HEK293 (cell line): ENCODE measurements around the gene UBE2J2.

Source experiments
- CTCF ChIA-PET: fragments of 350-600 bp; formaldehyde crosslinking; extraction: SDS; loops from one replicate; lab custom pipeline; 2021; ENCODE audit warnings: antibody characterized with exemption; lab: Yijun Ruan, JAX
- POLR2A ChIA-PET: fragments of 300-600 bp; formaldehyde crosslinking; extraction: SDS; loops from one replicate; lab custom pipeline; 2020; ENCODE audit warnings: antibody characterized with exemption, inconsistent platforms; lab: Yijun Ruan, JAX
- H3K27ac ChIP-seq: fragments of 200-500 bp; sonication (Bioruptor generic); 2 replicates; pipeline ENCODE4 v1.5.1; 2014; ENCODE audit warnings: low read depth, low read length, control low read depth, inconsistent platforms; ENCODE audit errors: extremely low read depth
- H3K36me3 ChIP-seq, 2 experiments: fragments of 200-500 bp in 1 of 2; sonication (Bioruptor generic) in 1 of 2; 1 replicate in 1 of 2; 2 replicates in 1 of 2; pipeline ENCODE4 v1.5.1; 2014 to 2017; ENCODE audit warnings: inconsistent platforms in 2 of 2, low read length in 2 of 2; ENCODE audit not compliant: control insufficient read depth in 2 of 2, insufficient read depth in 1 of 2
- H3K4me1 ChIP-seq: fragments of 200-500 bp; sonication (Bioruptor generic); 2 replicates; pipeline ENCODE4 v1.5.1; 2014; ENCODE audit warnings: mild to moderate bottlenecking, low read length, inconsistent platforms; ENCODE audit not compliant: control insufficient read depth, insufficient read depth
- H3K4me3 ChIP-seq: 2 replicates; pipeline ENCODE4 v1.5.1; 2011; ENCODE audit warnings: low read depth, mild to moderate bottlenecking, control low read depth, low read length, moderate library complexity
- H3K9me3 ChIP-seq: fragments of 200-500 bp; sonication (Bioruptor generic); 2 replicates; pipeline ENCODE4 v1.5.1; 2014; ENCODE audit warnings: low read depth, low read length, inconsistent platforms; ENCODE audit not compliant: control insufficient read depth, insufficient read depth
- EGR2 ChIP-seq: fragments of 450-650 bp; formaldehyde crosslinking; IDR thresholded peaks from 2 replicates; pipeline ENCODE4 v1.5.1; 2016; ENCODE audit warnings: low read depth, missing biosample characterization, missing genetic modification characterization
- GLI4 ChIP-seq: fragments of 450-650 bp; formaldehyde crosslinking; IDR thresholded peaks from 2 replicates; pipeline ENCODE4 v1.5.1; 2016; ENCODE audit warnings: missing biosample characterization, missing genetic modification characterization
- GLIS2 ChIP-seq: fragments of 450-650 bp; formaldehyde crosslinking; IDR thresholded peaks from 2 replicates; pipeline ENCODE4 v1.5.1; 2016; ENCODE audit warnings: missing biosample characterization, missing genetic modification characterization
- MEIS1 ChIP-seq: sonication (generic); formaldehyde crosslinking; IDR thresholded peaks from 2 replicates; pipeline ENCODE4 v1.8.1; 2022; ENCODE audit warnings: missing genetic modification reagents, mild to moderate bottlenecking, borderline replicate concordance
- ZBTB7A ChIP-seq: fragments of 450-650 bp; formaldehyde crosslinking; IDR thresholded peaks from 2 replicates; pipeline ENCODE4 v1.5.1; 2016; ENCODE audit warnings: low read depth, missing biosample characterization, missing genetic modification characterization
- ZNF239 ChIP-seq: fragments of 450-650 bp; formaldehyde crosslinking; IDR thresholded peaks from 2 replicates; pipeline ENCODE4 v1.5.1; 2016; ENCODE audit warnings: missing biosample characterization, missing genetic modification characterization
- ZNF311 ChIP-seq: fragments of 450-650 bp; formaldehyde crosslinking; IDR thresholded peaks from 2 replicates; pipeline ENCODE4 v1.5.1; 2017; ENCODE audit warnings: missing biosample characterization, missing genetic modification characterization, borderline replicate concordance
- ZNF350 ChIP-seq: fragments of 450-650 bp; formaldehyde crosslinking; IDR thresholded peaks from 2 replicates; pipeline ENCODE4 v1.5.0; 2017; ENCODE audit warnings: missing biosample characterization, mild to moderate bottlenecking, missing genetic modification characterization
- ZNF473 ChIP-seq: fragments of 450-650 bp; formaldehyde crosslinking; IDR thresholded peaks from 2 replicates; pipeline ENCODE4 v1.5.1; 2017; ENCODE audit warnings: missing biosample characterization, missing genetic modification characterization
- ZNF514 ChIP-seq: fragments of 450-650 bp; formaldehyde crosslinking; IDR thresholded peaks from 2 replicates; pipeline ENCODE4 v1.5.1; 2016; ENCODE audit warnings: missing biosample characterization, missing genetic modification characterization
- ZNF530 ChIP-seq: fragments of 450-650 bp; formaldehyde crosslinking; IDR thresholded peaks from 2 replicates; pipeline ENCODE4 v1.5.1; 2016; ENCODE audit warnings: low read depth, missing biosample characterization, missing genetic modification characterization
- ZNF629 ChIP-seq: fragments of 450-650 bp; formaldehyde crosslinking; IDR thresholded peaks from 2 replicates; pipeline ENCODE4 v1.5.1; 2017; ENCODE audit warnings: missing biosample characterization, missing genetic modification characterization
- ZNF747 ChIP-seq: fragments of 450-650 bp; formaldehyde crosslinking; IDR thresholded peaks from 2 replicates; pipeline ENCODE4 v1.5.1; 2016; ENCODE audit warnings: missing biosample characterization, missing genetic modification characterization
- TF ChIP-seq, protein P1 (sequence below): fragments of 450-650 bp; formaldehyde crosslinking; IDR thresholded peaks from 2 replicates; pipeline ENCODE4 v1.5.1; 2017; ENCODE audit warnings: missing biosample characterization, mild to moderate bottlenecking, missing genetic modification characterization, moderate library complexity
- TF ChIP-seq, protein P2 (sequence below): fragments of 450-650 bp; formaldehyde crosslinking; IDR thresholded peaks from 2 replicates; pipeline ENCODE4 v1.5.1; 2016; ENCODE audit warnings: missing biosample characterization, missing genetic modification characterization, borderline replicate concordance
- TF ChIP-seq, protein P3 (sequence below): fragments of 450-650 bp; formaldehyde crosslinking; IDR thresholded peaks from 2 replicates; pipeline ENCODE4 v1.5.1; 2016; ENCODE audit warnings: missing biosample characterization, missing genetic modification characterization
- TF ChIP-seq, protein P4 (sequence below): IDR thresholded peaks from 2 replicates; pipeline ENCODE4 v1.6.1; 2011; ENCODE audit warnings: mild to moderate bottlenecking, low read depth, low read length, borderline replicate concordance

Gene UBE2J2

DNA sequence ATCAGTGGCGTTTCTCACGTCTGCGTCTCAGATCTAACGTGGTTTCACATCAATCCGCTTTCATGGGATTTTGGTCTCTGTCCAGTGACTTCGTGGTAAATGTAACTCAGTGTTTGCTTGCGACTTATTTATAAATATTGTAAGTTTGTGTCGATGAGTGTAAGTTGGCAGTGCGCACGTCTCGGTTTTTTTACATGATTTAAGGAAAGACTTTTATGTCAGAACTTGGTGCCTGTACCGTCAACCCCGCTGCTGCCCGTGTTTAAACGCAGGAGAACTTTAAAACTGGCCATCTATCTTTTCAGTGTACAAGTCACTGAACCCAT is 40.1 kb downstream of the UBE2J2 start (continued):
- TF ChIP-seq, protein P1, sequence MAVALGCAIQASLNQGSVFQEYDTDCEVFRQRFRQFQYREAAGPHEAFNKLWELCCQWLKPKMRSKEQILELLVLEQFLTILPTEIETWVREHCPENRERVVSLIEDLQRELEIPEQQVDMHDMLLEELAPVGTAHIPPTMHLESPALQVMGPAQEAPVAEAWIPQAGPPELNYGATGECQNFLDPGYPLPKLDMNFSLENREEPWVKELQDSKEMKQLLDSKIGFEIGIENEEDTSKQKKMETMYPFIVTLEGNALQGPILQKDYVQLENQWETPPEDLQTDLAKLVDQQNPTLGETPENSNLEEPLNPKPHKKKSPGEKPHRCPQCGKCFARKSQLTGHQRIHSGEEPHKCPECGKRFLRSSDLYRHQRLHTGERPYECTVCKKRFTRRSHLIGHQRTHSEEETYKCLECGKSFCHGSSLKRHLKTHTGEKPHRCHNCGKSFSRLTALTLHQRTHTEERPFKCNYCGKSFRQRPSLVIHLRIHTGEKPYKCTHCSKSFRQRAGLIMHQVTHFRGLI (tag by site-specific recombination) = no peak

DNA sequence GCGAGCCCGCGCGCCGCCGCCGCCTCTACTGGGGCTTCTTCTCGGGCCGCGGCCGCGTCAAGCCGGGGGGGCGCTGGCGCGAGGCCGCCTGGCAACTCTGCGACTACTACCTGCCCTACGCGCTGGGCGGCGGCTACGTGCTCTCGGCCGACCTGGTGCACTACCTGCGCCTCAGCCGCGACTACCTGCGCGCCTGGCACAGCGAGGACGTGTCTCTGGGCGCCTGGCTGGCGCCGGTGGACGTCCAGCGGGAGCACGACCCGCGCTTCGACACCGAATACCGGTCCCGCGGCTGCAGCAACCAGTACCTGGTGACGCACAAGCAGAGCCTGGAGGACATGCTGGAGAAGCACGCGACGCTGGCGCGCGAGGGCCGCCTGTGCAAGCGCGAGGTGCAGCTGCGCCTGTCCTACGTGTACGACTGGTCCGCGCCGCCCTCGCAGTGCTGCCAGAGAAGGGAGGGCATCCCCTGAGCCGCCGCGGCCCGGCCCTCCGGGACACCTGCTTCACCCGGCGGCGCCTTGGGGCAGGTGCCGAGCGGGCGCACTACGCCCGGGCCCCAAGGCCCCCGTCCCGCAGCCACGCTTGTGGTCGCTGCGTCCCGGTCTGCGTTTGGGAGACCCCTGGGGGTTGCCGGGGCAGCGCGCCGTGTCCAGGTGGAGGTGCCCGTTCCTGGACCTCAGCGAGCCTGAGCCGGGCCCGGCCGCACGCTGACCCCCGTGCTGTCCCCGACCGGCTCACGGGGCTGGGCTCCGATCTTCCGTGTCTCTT is 40.7 kb downstream of the UBE2J2 start:
- ChIA-PET CTCF (no interaction called here), POLR2A (no interaction called here)
- Histone ChIP-seq H3K9me3 (no peaks in the 10 kb centered on the region), H3K27ac (peak overlapping the region; percentile 90; the same call in 1 of the 2 replicates), H3K36me3 (peaks cover 0 to 31% of the 10 kb centered on the region in 2 experiments; a peak in 1 of 3 replicates), H3K4me3 (no peak overlapping the region), H3K4me1 (no peaks in the 10 kb centered on the region; the same call in 1 of the 2 replicates)
- no peak for TF ChIP-seq ZNF514 (tag by site-specific recombination)
- no peak for TF ChIP-seq EGR2 (tag by site-specific recombination)
- no peak for TF ChIP-seq ZNF311 (tag by site-specific recombination)
- TF ChIP-seq ZNF629 (tag by site-specific recombination) = no peak
- TF ChIP-seq GLI4 = no peak
- no peak for TF ChIP-seq GLIS2 (tag by site-specific recombination)

DNA sequence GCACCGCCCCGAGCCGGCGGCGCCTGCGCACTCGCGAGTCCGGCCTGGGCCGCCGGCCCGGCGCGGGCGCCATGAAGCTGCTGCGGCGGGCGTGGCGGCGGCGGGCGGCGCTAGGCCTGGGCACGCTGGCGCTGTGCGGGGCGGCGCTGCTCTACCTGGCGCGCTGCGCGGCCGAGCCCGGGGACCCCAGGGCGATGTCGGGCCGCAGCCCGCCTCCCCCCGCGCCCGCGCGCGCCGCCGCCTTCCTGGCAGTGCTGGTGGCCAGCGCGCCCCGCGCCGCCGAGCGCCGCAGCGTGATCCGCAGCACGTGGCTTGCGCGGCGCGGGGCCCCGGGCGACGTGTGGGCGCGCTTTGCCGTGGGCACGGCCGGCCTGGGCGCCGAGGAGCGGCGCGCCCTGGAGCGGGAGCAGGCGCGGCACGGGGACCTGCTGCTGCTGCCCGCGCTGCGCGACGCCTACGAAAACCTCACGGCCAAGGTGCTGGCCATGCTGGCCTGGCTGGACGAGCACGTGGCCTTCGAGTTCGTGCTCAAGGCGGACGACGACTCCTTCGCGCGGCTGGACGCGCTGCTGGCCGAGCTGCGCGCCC is 41.4 kb downstream of the UBE2J2 start, which contains the start of gene B3GALT6:
Gene B3GALT6, plus strand, starts transcription at position 30 of the 588 bp plus-strand sequence. Its CDS starts 42 bp downstream, at position 72.
- POLR2A ChIA-PET = no interaction called here

DNA sequence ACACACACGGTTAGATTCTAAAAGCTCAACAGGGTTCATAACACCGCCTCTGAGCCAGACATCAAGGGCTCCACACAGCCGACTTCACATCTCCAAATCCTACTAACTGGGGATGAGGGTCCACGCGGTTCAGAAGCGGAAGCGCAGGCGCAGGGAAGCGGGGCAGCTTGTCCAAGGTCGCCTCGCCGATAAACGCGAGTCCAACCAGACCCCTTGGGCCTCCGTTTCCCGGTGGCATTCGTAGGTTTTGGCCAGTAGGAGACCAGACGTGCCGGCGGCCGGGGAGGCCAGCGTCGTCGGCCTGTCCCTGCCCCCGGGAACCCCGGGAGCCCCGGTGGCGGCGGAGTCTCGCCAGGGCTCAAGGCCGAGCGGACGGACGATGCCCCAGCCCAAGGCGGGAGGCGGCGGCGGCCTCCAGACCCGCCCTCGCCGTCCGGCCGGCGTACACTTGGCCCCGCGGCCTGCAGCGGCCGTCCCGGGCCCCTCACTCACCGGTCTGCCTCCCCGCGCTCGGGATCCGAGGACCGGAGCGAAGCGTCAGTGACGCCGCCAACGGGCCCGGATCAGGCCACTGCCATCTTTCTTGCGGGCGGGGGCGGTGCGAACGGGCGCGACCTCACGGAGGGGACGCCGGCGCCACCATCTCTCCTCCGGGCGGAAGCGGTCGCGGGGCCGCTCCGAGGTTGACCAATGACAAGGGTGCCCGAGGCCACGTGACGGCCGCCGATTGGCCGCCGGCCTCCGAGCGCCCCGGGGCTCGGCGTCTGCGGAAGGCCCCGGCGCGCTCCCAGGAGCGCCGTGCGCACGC is 42.0 kb downstream of the UBE2J2 start, which contains the start of gene SDF4:
Gene SDF4, minus strand, starts transcription at position 602 of the 808 bp plus-strand sequence. CDS start 3,229 bp downstream, outside the sequence.
- peak within 1 kb of the TSS; percentile 90 for H3K27ac ChIP-seq
- H3K4me3 ChIP-seq = peak within 1 kb of the TSS; percentile 81
- ChIA-PET POLR2A (interaction anchor here (0.8 to 1.5 kb wide), 4 partner anchors 24 to 152 kb away, joined by 3 to 5 read pairs (median 3); partner anchors contain the start of gene AURKAIP1), CTCF (interaction anchor here (0.5 to 1.8 kb wide), 6 partner anchors 13 to 168 kb away, joined by 3 to 20 read pairs (median 4); no protein-coding TSS in a partner anchor)
- no peaks in the 10 kb centered on the region; the same call in 1 of the 2 replicates for H3K4me1 ChIP-seq
- H3K9me3 ChIP-seq = no peaks in the 10 kb centered on the region
- H3K36me3 ChIP-seq = peaks cover 0 to 44% of the 10 kb centered on the region in 2 experiments; a peak in 1 of 3 replicates
- TF ChIP-seq ZNF311 (tag by site-specific recombination) = no peak
- TF ChIP-seq ZNF530 (tag by site-specific recombination) = no peak
- TF ChIP-seq ZBTB7A (tag by site-specific recombination) = peak; percentile 50; the same call in 1 of the 2 replicates
- TF ChIP-seq ZNF239 (tag by site-specific recombination) = no peak
- TF ChIP-seq ZNF473 (tag by site-specific recombination) = no peak
- TF ChIP-seq, protein P2, sequence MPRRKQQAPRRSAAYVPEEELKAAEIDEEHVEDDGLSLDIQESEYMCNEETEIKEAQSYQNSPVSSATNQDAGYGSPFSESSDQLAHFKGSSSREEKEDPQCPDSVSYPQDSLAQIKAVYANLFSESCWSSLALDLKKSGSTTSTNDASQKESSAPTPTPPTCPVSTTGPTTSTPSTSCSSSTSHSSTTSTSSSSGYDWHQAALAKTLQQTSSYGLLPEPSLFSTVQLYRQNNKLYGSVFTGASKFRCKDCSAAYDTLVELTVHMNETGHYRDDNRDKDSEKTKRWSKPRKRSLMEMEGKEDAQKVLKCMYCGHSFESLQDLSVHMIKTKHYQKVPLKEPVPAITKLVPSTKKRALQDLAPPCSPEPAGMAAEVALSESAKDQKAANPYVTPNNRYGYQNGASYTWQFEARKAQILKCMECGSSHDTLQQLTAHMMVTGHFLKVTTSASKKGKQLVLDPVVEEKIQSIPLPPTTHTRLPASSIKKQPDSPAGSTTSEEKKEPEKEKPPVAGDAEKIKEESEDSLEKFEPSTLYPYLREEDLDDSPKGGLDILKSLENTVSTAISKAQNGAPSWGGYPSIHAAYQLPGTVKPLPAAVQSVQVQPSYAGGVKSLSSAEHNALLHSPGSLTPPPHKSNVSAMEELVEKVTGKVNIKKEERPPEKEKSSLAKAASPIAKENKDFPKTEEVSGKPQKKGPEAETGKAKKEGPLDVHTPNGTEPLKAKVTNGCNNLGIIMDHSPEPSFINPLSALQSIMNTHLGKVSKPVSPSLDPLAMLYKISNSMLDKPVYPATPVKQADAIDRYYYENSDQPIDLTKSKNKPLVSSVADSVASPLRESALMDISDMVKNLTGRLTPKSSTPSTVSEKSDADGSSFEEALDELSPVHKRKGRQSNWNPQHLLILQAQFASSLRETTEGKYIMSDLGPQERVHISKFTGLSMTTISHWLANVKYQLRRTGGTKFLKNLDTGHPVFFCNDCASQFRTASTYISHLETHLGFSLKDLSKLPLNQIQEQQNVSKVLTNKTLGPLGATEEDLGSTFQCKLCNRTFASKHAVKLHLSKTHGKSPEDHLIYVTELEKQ (tag by site-specific recombination) = no peak
- TF ChIP-seq, protein P3, sequence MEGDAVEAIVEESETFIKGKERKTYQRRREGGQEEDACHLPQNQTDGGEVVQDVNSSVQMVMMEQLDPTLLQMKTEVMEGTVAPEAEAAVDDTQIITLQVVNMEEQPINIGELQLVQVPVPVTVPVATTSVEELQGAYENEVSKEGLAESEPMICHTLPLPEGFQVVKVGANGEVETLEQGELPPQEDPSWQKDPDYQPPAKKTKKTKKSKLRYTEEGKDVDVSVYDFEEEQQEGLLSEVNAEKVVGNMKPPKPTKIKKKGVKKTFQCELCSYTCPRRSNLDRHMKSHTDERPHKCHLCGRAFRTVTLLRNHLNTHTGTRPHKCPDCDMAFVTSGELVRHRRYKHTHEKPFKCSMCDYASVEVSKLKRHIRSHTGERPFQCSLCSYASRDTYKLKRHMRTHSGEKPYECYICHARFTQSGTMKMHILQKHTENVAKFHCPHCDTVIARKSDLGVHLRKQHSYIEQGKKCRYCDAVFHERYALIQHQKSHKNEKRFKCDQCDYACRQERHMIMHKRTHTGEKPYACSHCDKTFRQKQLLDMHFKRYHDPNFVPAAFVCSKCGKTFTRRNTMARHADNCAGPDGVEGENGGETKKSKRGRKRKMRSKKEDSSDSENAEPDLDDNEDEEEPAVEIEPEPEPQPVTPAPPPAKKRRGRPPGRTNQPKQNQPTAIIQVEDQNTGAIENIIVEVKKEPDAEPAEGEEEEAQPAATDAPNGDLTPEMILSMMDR (tag by site-specific recombination) = no peak
- TF ChIP-seq ZNF747 (tag by site-specific recombination) = no peak

More for the DNA sequence above, 41.4 kb downstream of the UBE2J2 start, which contains the start of gene B3GALT6:
- Histone ChIP-seq H3K4me3 (peak within 1 kb of the TSS; percentile 81), H3K4me1 (no peaks in the 10 kb centered on the region; the same call in 1 of the 2 replicates), H3K36me3 (peaks cover 0 to 37% of the 10 kb centered on the region in 2 experiments; a peak in 1 of 3 replicates), H3K27ac (peak within 1 kb of the TSS; percentile 90), H3K9me3 (no peaks in the 10 kb centered on the region)
- CTCF ChIA-PET = interaction anchor here (1.7 kb wide), 1 partner anchor 18 kb away, joined by 4 read pairs; no protein-coding TSS in a partner anchor
- TF ChIP-seq, protein P4, sequence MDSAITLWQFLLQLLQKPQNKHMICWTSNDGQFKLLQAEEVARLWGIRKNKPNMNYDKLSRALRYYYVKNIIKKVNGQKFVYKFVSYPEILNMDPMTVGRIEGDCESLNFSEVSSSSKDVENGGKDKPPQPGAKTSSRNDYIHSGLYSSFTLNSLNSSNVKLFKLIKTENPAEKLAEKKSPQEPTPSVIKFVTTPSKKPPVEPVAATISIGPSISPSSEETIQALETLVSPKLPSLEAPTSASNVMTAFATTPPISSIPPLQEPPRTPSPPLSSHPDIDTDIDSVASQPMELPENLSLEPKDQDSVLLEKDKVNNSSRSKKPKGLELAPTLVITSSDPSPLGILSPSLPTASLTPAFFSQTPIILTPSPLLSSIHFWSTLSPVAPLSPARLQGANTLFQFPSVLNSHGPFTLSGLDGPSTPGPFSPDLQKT = 0 out of 2 replicates have a peak, but pooled peaks have one; percentile 1
- TF ChIP-seq MEIS1 (CRISPR knock-in tag) = 0 out of 2 replicates have a peak, but pooled peaks have one; percentile 31
- no peak for TF ChIP-seq ZNF350 (tag by site-specific recombination)
